HAP-1 (cell line): ENCODE data around the gene ATL1.

ENCODE experiments used
- DNase-seq, 2 experiments: peaks; one replicate each; pipeline ENCODE4 v3.0.0-alpha.2; 2016 to 2020; ENCODE audit warnings: low spot score in 2 of 2
- H3K27me3 ChIP-seq: fragments of 250-450 bp; sonication (Bioruptor Pico); 2 replicates; pipeline ENCODE4 v1.5.1; 2020; ENCODE audit warnings: low read depth, mild to moderate bottlenecking, moderate library complexity
- H3K36me3 ChIP-seq: fragments of 250-450 bp; sonication (Bioruptor Pico); replicated peaks from 2 replicates; pipeline ENCODE4 v1.5.1; 2020; ENCODE audit warnings: mild to moderate bottlenecking
- H3K4me1 ChIP-seq: fragments of 250-450 bp; sonication (Bioruptor Pico); 2 replicates; pipeline ENCODE4 v1.5.1; 2020; ENCODE audit warnings: mild to moderate bottlenecking
- H3K4me3 ChIP-seq: fragments of 250-450 bp; sonication (Bioruptor Pico); 2 replicates; pipeline ENCODE4 v1.5.1; 2020; ENCODE audit warnings: mild to moderate bottlenecking, moderate library complexity
- H3K9me3 ChIP-seq: fragments of 250-450 bp; sonication (Bioruptor Pico); 2 replicates; pipeline ENCODE4 v1.5.1; 2020; ENCODE audit warnings: mild to moderate bottlenecking, moderate library complexity
- in situ Hi-C: fragments of 300-500 bp; cut with MboI; formaldehyde crosslinking; loops from 3 replicates; pipeline ENCODE4 v1.14.3; 2020; ENCODE audit warnings: low sequenced_read_pairs, inconsistent platforms, mixed read lengths

Gene ATL1

GRCh38 chr14:50676814-50677516 lies 117.0 kb downstream of the ATL1 start:
- no peak overlapping the region for H3K4me3 ChIP-seq
- no peaks in the 10 kb centered on the region for H3K27me3 ChIP-seq
- no peak for DNase-seq
- no peaks in the 10 kb centered on the region for H3K9me3 ChIP-seq
- in situ Hi-C loops: no loop called here
- no peaks in the 10 kb centered on the region; the same call in 1 of the 2 replicates for H3K4me1 ChIP-seq
- H3K36me3 ChIP-seq: no peaks in the 10 kb centered on the region

- Histone ChIP-seq H3K36me3 (no peaks in the 10 kb centered on the region), H3K4me3 (no peak overlapping the region), H3K27me3 (no peaks in the 10 kb centered on the region), H3K9me3 (no peaks in the 10 kb centered on the region), H3K4me1 (no peaks in the 10 kb centered on the region; the same call in 1 of the 2 replicates)
- no peak for DNase-seq
- in situ Hi-C loops: no loop called here
Measured at GRCh38 chr14:50677527-50678063, 117.7 kb downstream of the ATL1 start.

GRCh38 chr14:50678163-50678562 lies 118.2 kb downstream of the ATL1 start:
- Histone ChIP-seq H3K36me3 (no peaks in the 10 kb centered on the region), H3K27me3 (no peaks in the 10 kb centered on the region), H3K9me3 (no peaks in the 10 kb centered on the region), H3K4me1 (no peaks in the 10 kb centered on the region; the same call in 1 of the 2 replicates), H3K4me3 (no peak overlapping the region)
- no peak for DNase-seq
- in situ Hi-C loops: no loop called here

- DNase-seq: no peak
- no peaks in the 10 kb centered on the region for H3K36me3 ChIP-seq
- H3K9me3 ChIP-seq: no peaks in the 10 kb centered on the region
- no peaks in the 10 kb centered on the region for H3K27me3 ChIP-seq
- H3K4me3 ChIP-seq: no peak overlapping the region
- in situ Hi-C loops: no loop called here
- no peaks in the 10 kb centered on the region; the same call in 1 of the 2 replicates for H3K4me1 ChIP-seq
Measured at GRCh38 chr14:50679674-50680073, 119.7 kb downstream of the ATL1 start.
